HepG2 (cell line): ENCODE results near the gene SYNJ2. TPM values are rescaled to one million over a fixed set of nuclear protein-coding genes. Genes with fewer than 3 reads are reported as not detected.

Experiments used
- FOXO1 ChIP-seq: sonication (generic); formaldehyde crosslinking; IDR thresholded peaks from 2 replicates; pipeline ENCODE4 v1.4.0; 2020; ENCODE audit warnings: missing genetic modification reagents
- HNF4G ChIP-seq, 2 experiments: sonication (generic) in 1 of 2; formaldehyde crosslinking in 1 of 2; IDR thresholded peaks; 2 replicates each; pipeline versions ENCODE4 v1.4.0 to v1.6.1; 2011 to 2020; ENCODE audit warnings: borderline replicate concordance in 2 of 2, low read depth in 2 of 2, mild to moderate bottlenecking in 2 of 2, low read length in 1 of 2, missing genetic modification reagents in 1 of 2, moderate library complexity in 1 of 2
- HNRNPL ChIP-seq: fragments of 200-400 bp; formaldehyde crosslinking; IDR thresholded peaks from 2 replicates; pipeline ENCODE4 v1.6.1; 2017; ENCODE audit warnings: mild to moderate bottlenecking, low read depth, low read length
- KMT2A ChIP-seq: sonication (generic); formaldehyde crosslinking; IDR thresholded peaks from 2 replicates; pipeline ENCODE4 v1.4.0; 2020; ENCODE audit warnings: missing genetic modification reagents
- NONO ChIP-seq, 2 experiments: fragments of 450-650 bp in 1 of 2; sonication (generic) in 1 of 2; formaldehyde crosslinking in 1 of 2; IDR thresholded peaks in 1 of 2; conservative IDR thresholded peaks in 1 of 2; 2 replicates each; pipeline versions ENCODE4 v1.6.1 to v1.8.0; 2017 to 2022; ENCODE audit warnings: mild to moderate bottlenecking in 1 of 2, missing genetic modification reagents in 1 of 2, moderate library complexity in 1 of 2
- RORA ChIP-seq: sonication (generic); formaldehyde crosslinking; IDR thresholded peaks from 2 replicates; pipeline ENCODE4 v1.5.0; 2020; ENCODE audit warnings: mild to moderate bottlenecking, missing genetic modification reagents, moderate library complexity
- SIN3A ChIP-seq: IDR thresholded peaks from 2 replicates; pipeline ENCODE4 v1.6.1; 2011; ENCODE audit warnings: low read depth, mild to moderate bottlenecking, control low read depth, low read length, borderline replicate concordance
- SRSF9 ChIP-seq: fragments of 200-400 bp; formaldehyde crosslinking; IDR thresholded peaks from 2 replicates; pipeline ENCODE4 v1.6.1; 2018; ENCODE audit warnings: borderline replicate concordance, mild to moderate bottlenecking, low read depth, low read length; ENCODE audit not compliant: insufficient read depth, poor library complexity, severe bottlenecking
- TAF15 ChIP-seq: fragments of 200-400 bp; formaldehyde crosslinking; IDR thresholded peaks from one replicate; pipeline ENCODE4 v1.6.1; 2018; ENCODE audit warnings: mild to moderate bottlenecking, low read depth, low read length; ENCODE audit not compliant: poor library complexity, severe bottlenecking
- ZBTB10 ChIP-seq: sonication (generic); formaldehyde crosslinking; IDR thresholded peaks from 2 replicates; pipeline ENCODE4 v1.4.0; 2020; ENCODE audit warnings: missing genetic modification reagents, borderline replicate concordance
- ZMYM3 ChIP-seq: sonication (generic); formaldehyde crosslinking; IDR thresholded peaks from 2 replicates; pipeline ENCODE4 v1.5.1; 2020; ENCODE audit warnings: mild to moderate bottlenecking, missing genetic modification reagents
- ZNF343 ChIP-seq: sonication (generic); formaldehyde crosslinking; IDR thresholded peaks from 2 replicates; pipeline ENCODE4 v1.4.0; 2020; ENCODE audit warnings: mild to moderate bottlenecking, missing genetic modification reagents
- ZNF770 ChIP-seq: sonication (generic); formaldehyde crosslinking; IDR thresholded peaks from 2 replicates; pipeline ENCODE4 v1.5.0; 2020; ENCODE audit warnings: mild to moderate bottlenecking, missing genetic modification reagents
- polyA plus RNA-seq, 8 experiments: library from polyadenylated mRNA; depleted of rRNA in 3 of 8; stranded (reverse) in 7 of 8; unstranded in 1 of 8; fragments of >200 nt; fragmentation: Illumina TruSeq in 4 of 8; extraction: Trizol in 4 of 8; gene quantifications; 2 replicates each; pipeline versions ENCODE4 v1.2.1 to v1.2.3, GENCODE V29; 2011 to 2016; ENCODE audit warnings: low read depth in 4 of 8, missing spikeins in 1 of 8, mixed read lengths in 1 of 8; ENCODE audit not compliant: insufficient read depth in 1 of 8
- total RNA-seq, 5 experiments: library from RNA; depleted of rRNA; stranded (reverse); fragments of >200 nt; fragmentation: Illumina TruSeq; extraction: Trizol; gene quantifications; 2 replicates each; pipeline ENCODE4 v1.2.3, GENCODE V29; 2016; ENCODE audit warnings: low read depth in 1 of 5
- TF ChIP-seq, protein P1 (sequence below): sonication (generic); formaldehyde crosslinking; IDR thresholded peaks from 2 replicates; pipeline ENCODE4 v1.8.0; 2022; ENCODE audit warnings: missing genetic modification reagents, mild to moderate bottlenecking, inconsistent platforms, borderline replicate concordance

Gene SYNJ2
- total and polyA plus RNA-seq, 2 of the 13 experiments (the other 11 are each of a cell fraction or from before 2014, with no cell fraction given): 39.1 to 57.6 TPM

DNA sequence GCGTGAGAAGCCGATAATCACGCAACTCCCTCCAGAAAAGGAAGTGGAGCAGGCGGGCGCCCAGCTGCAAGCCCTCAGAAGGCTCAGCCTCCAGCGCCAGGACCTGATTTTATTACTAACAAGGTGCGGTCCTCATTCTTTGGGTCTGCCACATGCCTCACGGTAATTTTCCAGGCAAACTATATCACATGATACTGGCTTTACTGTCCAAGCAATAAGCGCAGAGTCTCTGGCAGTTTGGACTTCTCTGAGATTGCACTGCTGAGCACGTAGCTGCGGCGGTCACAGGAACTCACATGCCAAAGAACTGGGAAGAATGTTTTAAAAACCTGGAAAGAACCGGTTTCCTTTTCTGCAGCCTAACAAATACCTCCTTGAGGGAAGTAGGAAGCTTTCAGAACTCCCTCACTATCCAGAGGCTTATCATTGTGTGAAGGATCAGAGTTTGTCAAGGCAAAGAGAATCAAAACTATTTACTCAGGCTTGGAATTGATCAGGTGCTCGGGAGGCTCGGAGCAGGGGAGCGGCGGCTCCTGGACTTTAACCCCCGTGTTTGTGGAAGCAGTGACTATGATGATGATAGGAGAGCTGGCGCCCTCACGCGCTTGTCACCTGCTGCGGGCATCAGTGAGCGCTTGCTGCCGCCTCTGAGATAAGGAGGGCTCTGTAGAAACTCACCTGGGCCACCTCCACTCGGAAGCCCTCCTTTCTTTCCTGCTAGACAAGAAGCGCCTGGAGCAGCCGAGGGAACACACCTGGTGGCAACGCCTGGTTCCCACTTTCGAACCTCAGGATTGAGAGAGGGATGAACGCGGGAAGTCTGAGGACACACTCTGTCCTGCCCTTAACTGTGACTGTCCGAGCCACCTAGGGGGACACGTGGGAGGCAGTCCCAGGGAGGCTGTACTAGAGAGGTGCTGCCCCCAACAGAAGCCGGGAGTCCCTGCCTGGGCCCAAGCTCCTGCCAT, 27.2 kb upstream of the SYNJ2 start (continued):
- TF ChIP-seq NONO (IDR thresholded peaks at IDR 0.05) (no peak), NONO (CRISPR knock-in tag; conservative IDR thresholded peaks at IDR 0.05) (peak; percentile 67), KMT2A (0 out of 2 replicates have a peak, but pooled peaks have one; percentile 20), TAF15 (no peak), ZMYM3 (peak; percentile 97), HNRNPL (peak; percentile 64; the same call in 1 of the 2 replicates), SIN3A (peak; percentile 52; the same call in 1 of the 2 replicates), FOXO1 (peak; percentile 69; the same call in 1 of the 2 replicates), SRSF9 (no peak), ZNF770 (CRISPR knock-in tag) (peak; percentile 92), ZBTB10 (CRISPR knock-in tag) (peak; percentile 72; the same call in 1 of the 2 replicates), RORA (CRISPR knock-in tag) (peak; percentile 83; the same call in 1 of the 2 replicates), ZNF343 (CRISPR knock-in tag) (peak; percentile 80; the same call in 1 of the 2 replicates), HNF4G (IDR thresholded peaks at IDR 0.05; ENCODE audit: borderline replicate concordance, low read depth, low read length) (peak; percentile 98), HNF4G (CRISPR knock-in tag; IDR thresholded peaks at IDR 0.05; ENCODE audit: borderline replicate concordance, low read depth) (peak; percentile 94)
- TF ChIP-seq, protein P1, sequence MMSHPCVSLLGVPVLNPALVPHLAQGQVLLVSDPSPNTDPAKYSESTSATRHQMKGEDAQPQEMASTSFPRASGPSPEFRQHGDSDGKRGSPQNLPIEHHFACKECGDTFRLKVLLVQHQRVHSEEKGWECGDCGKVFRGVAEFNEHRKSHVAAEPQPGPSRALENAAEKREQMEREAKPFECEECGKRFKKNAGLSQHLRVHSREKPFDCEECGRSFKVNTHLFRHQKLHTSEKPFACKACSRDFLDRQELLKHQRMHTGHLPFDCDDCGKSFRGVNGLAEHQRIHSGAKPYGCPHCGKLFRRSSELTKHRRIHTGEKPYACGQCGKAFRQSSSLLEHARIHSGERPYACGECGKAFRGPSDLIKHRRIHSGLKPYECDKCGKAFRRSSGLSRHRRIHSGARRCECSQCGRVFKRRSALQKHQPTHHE (CRISPR knock-in tag): 0 out of 2 replicates have a peak, but pooled peaks have one; percentile 10
